Neural progenitor cell (in vitro differentiated cells): ENCODE measurements around the gene CTU1. TPM values are rescaled to one million over a fixed set of nuclear protein-coding genes. Genes with fewer than 3 reads are reported as not detected.
A peak's percentile ranks its signal among the peaks of the same experiment; 100 is the strongest.

Source experiments
- DNase-seq: peaks from one replicate; pipeline ENCODE4 v3.0.0-alpha.2; 2016; ENCODE audit warnings: low spot score
- H2AFZ ChIP-seq: fragments of 200-600 bp; sonication (generic); replicated peaks from 2 replicates; pipeline ENCODE4 v1.6.1; 2016; ENCODE audit warnings: antibody characterized with exemption
- H3F3A ChIP-seq: fragments of 200-600 bp; sonication (generic); 2 replicates; pipeline ENCODE4 v1.6.1; 2016; ENCODE audit warnings: antibody characterized with exemption, low read depth
- H3K27ac ChIP-seq: fragments of 200-600 bp; sonication (generic); 2 replicates; pipeline ENCODE4 v1.5.1; 2016; ENCODE audit warnings: mild to moderate bottlenecking
- H3K27me3 ChIP-seq: fragments of 200-600 bp; sonication (generic); 2 replicates; pipeline ENCODE4 v1.6.1; 2016; ENCODE audit warnings: mild to moderate bottlenecking, moderate library complexity
- H3K36me3 ChIP-seq: fragments of 200-600 bp; sonication (generic); 2 replicates; pipeline ENCODE4 v1.5.1; 2016
- H3K4me1 ChIP-seq: fragments of 200-600 bp; sonication (generic); 2 replicates; pipeline ENCODE4 v1.6.1; 2016; ENCODE audit warnings: mixed run types
- H3K4me2 ChIP-seq: fragments of 200-600 bp; sonication (generic); 2 replicates; pipeline ENCODE4 v1.6.1; 2016
- H3K4me3 ChIP-seq: fragments of 200-600 bp; sonication (generic); 2 replicates; pipeline ENCODE4 v1.5.1; 2016
- H3K79me2 ChIP-seq: fragments of 200-600 bp; sonication (generic); 2 replicates; pipeline ENCODE4 v1.6.1; 2016; ENCODE audit warnings: low read depth
- H3K9ac ChIP-seq: fragments of 200-600 bp; sonication (generic); 2 replicates; pipeline ENCODE4 v1.6.1; 2016
- H3K9me3 ChIP-seq: fragments of 200-600 bp; sonication (generic); 2 replicates; pipeline ENCODE4 v1.5.1; 2016; ENCODE audit warnings: low read depth
- H4K20me1 ChIP-seq: fragments of 200-600 bp; sonication (generic); 2 replicates; pipeline ENCODE4 v1.6.1; 2016; ENCODE audit warnings: low read depth
- H3K27ac Mint-ChIP-seq: 3 replicates; pipeline ENCODE4 v1.8.0; 2021; ENCODE audit warnings: mixed read lengths
- H3K27me3 Mint-ChIP-seq: 2 replicates; pipeline ENCODE4 v1.8.0; 2022; ENCODE audit warnings: low read depth, mild to moderate bottlenecking, inconsistent platforms, moderate library complexity, mixed read lengths; ENCODE audit not compliant: insufficient read depth
- H3K36me3 Mint-ChIP-seq: 3 replicates; pipeline ENCODE4 v1.8.0; 2021; ENCODE audit warnings: mixed read lengths
- H3K4me1 Mint-ChIP-seq: 3 replicates; pipeline ENCODE4 v1.8.0; 2021; ENCODE audit warnings: mixed read lengths
- H3K4me3 Mint-ChIP-seq: 3 replicates; pipeline ENCODE4 v1.8.0; 2021; ENCODE audit warnings: mild to moderate bottlenecking, moderate library complexity, mixed read lengths
- H3K9me3 Mint-ChIP-seq: 3 replicates; pipeline ENCODE4 v1.8.0; 2020; ENCODE audit warnings: mixed read lengths
- CTCF ChIP-seq: fragments of 200-600 bp; sonication (generic); IDR thresholded peaks from 2 replicates; pipeline ENCODE4 v1.5.1; 2017; ENCODE audit warnings: antibody characterized with exemption, mild to moderate bottlenecking
- EZH2 ChIP-seq: fragments of 200-600 bp; sonication (generic); IDR thresholded peaks from 2 replicates; pipeline ENCODE4 v1.6.1; 2017; ENCODE audit warnings: antibody characterized with exemption, mild to moderate bottlenecking, moderate library complexity
- EZH2phosphoT487 ChIP-seq: fragments of 200-600 bp; sonication (generic); IDR thresholded peaks from 2 replicates; pipeline ENCODE4 v1.6.1; 2017; ENCODE audit warnings: antibody characterized with exemption
- total RNA-seq: library from RNA; depleted of rRNA; stranded (reverse); fragments of >200 nt; gene quantifications from 2 replicates; pipeline ENCODE4 v1.2.3, GENCODE V29; 2015; ENCODE audit warnings: low replicate concordance

CTU1 gene
- total RNA-seq, 1 donor from 2014 or later: 0.24 TPM

GRCh38 chr19:51114087-51114729 is 6.0 kb upstream of the CTU1 start:
- Mint-ChIP-seq H3K36me3 (no peaks in the 10 kb centered on the region), H3K4me3 (no peak overlapping the region), H3K4me1 (no peaks in the 10 kb centered on the region), H3K9me3 (no peaks in the 10 kb centered on the region), H3K27me3 (peaks cover 10% of the 10 kb centered on the region), H3K27ac (no peak overlapping the region)
- no peaks in the 10 kb centered on the region for H3K79me2 ChIP-seq
- no peak overlapping the region for H3K9ac ChIP-seq
- no peaks in the 10 kb centered on the region for H4K20me1 ChIP-seq
- H3K36me3 ChIP-seq: no peaks in the 10 kb centered on the region
- no peaks in the 10 kb centered on the region for H3K9me3 ChIP-seq
- H3K4me1 ChIP-seq: no peaks in the 10 kb centered on the region
- TF ChIP-seq CTCF: no peak
- TF ChIP-seq EZH2: no peak
- no peak for TF ChIP-seq EZH2phosphoT487
- H3K27me3 ChIP-seq: peaks cover 74% of the 10 kb centered on the region
- H3K4me3 ChIP-seq: no peak overlapping the region
- no peak overlapping the region for H3K4me2 ChIP-seq
- H3K27ac ChIP-seq: no peak overlapping the region
- no peak overlapping the region for H2AFZ ChIP-seq
- no peaks in the 10 kb centered on the region for H3F3A ChIP-seq
- DNase-seq: no peak

- TF ChIP-seq EZH2phosphoT487 (no peak), EZH2 (no peak), CTCF (peak; percentile 45)
- Histone ChIP-seq H3K27me3 (peaks cover 69% of the 10 kb centered on the region), H3K4me1 (peaks cover 4% of the 10 kb centered on the region), H4K20me1 (peaks cover 7% of the 10 kb centered on the region), H3F3A (no peaks in the 10 kb centered on the region), H3K79me2 (peaks cover 10% of the 10 kb centered on the region), H3K4me3 (no peak overlapping the region), H3K4me2 (no peak overlapping the region), H3K36me3 (no peaks in the 10 kb centered on the region), H3K27ac (no peak overlapping the region), H3K9ac (no peak overlapping the region), H2AFZ (no peak overlapping the region), H3K9me3 (no peaks in the 10 kb centered on the region)
- Mint-ChIP-seq H3K27ac (no peak overlapping the region), H3K27me3 (peaks cover 10% of the 10 kb centered on the region), H3K36me3 (no peaks in the 10 kb centered on the region), H3K4me1 (peaks cover 13% of the 10 kb centered on the region), H3K4me3 (no peak overlapping the region), H3K9me3 (no peaks in the 10 kb centered on the region)
- peak; percentile 51 for DNase-seq
Observed at GRCh38 chr19:51111606-51112005, 3.4 kb upstream of the CTU1 start.

- Histone ChIP-seq H2AFZ (no peak overlapping the region), H3K27ac (no peak overlapping the region), H3K4me3 (no peak overlapping the region), H3K9ac (no peak overlapping the region), H3F3A (no peaks in the 10 kb centered on the region), H3K4me2 (no peak overlapping the region), H4K20me1 (peaks cover 7% of the 10 kb centered on the region), H3K27me3 (peaks cover 61% of the 10 kb centered on the region), H3K36me3 (no peaks in the 10 kb centered on the region), H3K79me2 (peaks cover 10% of the 10 kb centered on the region), H3K4me1 (peaks cover 4% of the 10 kb centered on the region), H3K9me3 (no peaks in the 10 kb centered on the region)
- Mint-ChIP-seq H3K4me1 (peaks cover 13% of the 10 kb centered on the region), H3K4me3 (no peak overlapping the region), H3K36me3 (no peaks in the 10 kb centered on the region), H3K27ac (no peak overlapping the region), H3K9me3 (no peaks in the 10 kb centered on the region), H3K27me3 (peaks cover 7% of the 10 kb centered on the region)
- TF ChIP-seq EZH2: no peak
- no peak for TF ChIP-seq CTCF
- no peak for TF ChIP-seq EZH2phosphoT487
- no peak for DNase-seq
Observed at GRCh38 chr19:51110666-51110971, 2.4 kb upstream of the CTU1 start.
